GM19239 (cell line): ENCODE measurements around the gene UBTF.

Source experiments
- DNase-seq: peaks from one replicate; pipeline ENCODE4 v3.0.0; 2011; ENCODE audit warnings: low spot score; ENCODE audit not compliant: insufficient read length
- FAIRE-seq: peaks from 2 replicates; lab custom pipeline; 2011; peaks lifted over from hg19 to GRCh38; lab: Jason Lieb, UNC

Gene UBTF

DNA sequence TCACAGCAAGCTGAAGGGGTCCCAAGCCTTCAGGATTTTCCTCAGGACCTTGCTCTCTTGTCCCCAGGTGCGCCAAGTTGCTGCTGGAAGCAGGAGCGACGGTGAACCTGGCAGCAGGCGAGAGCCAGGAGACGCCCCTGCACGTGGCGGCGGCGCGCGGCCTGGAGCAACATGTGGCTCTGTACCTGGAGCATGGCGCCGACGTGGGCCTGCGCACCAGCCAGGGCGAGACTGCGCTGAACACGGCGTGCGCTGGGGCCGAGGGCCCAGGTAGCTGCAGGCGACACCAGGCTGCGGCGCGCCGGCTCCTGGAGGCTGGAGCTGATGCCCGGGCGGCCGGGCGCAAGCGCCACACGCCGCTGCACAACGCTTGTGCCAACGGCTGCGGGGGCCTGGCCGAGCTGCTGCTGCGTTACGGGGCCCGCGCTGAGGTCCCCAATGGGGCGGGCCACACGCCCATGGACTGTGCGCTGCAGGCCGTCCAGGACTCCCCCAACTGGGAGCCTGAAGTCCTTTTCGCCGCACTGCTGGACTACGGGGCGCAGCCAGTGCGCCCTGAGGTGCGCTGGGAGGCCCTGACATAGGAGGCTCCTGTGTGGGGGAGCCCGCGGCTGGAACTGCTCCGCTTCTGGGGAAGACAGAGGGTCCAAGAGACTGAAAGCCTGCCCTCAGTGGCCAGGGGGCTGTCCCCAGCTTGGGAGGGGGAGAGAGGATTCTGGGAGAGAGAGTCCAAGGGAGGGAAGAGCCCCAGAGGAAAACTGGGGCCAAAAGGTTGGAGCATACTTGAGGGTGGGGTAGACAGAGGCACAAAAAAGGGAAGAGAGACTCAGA, 42.6 kb downstream of the UBTF start:
- no peak for FAIRE-seq
- DNase-seq = no peak

DNA sequence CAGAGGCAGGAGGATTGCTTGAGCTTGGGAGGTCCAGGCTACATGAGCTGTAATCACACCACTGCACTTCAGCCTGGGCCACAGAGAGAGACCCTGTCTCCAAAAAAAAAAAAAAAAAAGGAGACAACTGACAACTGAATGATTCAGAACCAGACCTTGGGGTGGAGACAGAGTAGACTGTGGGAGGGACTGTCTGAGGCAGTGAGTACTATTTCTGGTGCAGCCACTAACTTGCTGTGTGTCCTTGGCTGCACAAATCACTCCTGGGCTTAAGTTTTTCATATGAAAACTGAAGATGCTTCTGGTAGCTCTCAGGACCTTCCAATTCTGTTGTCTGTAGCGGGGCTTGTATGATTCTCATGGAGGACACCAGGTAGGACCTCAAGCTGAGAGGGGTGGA, 43.2 kb downstream of the UBTF start:
- FAIRE-seq (no peak), DNase-seq (no peak)

DNA sequence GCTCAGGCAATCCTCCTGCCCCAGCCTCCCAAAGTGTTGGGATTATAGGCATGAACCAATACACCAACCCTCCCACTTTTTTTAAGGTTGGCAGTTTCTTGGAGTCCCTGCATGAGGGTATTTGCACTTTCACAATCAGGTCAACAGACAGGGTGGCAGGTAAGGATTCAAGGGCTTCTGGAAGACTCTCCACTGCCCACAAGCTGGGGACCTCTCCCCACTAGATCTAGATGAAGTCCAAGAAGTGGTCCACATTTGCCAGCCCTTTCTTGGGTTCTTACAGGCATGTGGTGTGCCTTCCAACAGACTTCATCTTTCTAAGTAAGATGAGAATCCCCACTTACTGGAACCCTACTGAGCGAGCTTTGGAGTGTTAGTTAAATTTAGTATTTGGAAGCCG, 45.0 kb downstream of the UBTF start:
- FAIRE-seq (no peak), DNase-seq (no peak)

DNA sequence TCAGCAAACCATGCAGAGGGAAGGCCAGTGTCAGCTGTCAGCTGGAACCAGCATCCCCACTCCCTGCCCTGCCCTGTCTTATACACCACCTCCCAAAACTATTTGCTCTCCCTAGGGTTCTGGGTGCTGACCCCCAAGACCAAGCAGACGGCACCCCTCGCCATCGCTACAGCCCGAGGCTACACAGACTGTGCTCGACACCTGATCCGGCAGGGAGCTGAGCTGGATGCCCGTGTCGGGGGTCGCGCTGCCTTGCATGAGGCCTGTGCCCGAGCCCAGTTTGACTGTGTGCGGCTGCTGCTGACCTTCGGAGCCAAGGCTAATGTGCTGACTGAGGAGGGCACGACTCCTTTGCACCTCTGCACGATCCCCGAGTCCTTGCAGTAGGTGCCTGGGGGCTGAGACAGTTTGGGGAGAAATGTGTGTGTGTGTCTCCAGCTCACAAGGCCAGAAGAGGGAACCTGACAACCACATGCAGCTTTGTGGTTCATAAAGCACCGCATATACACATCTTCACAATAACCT, 47.5 kb downstream of the UBTF start:
- no peak for FAIRE-seq
- DNase-seq = no peak

DNA sequence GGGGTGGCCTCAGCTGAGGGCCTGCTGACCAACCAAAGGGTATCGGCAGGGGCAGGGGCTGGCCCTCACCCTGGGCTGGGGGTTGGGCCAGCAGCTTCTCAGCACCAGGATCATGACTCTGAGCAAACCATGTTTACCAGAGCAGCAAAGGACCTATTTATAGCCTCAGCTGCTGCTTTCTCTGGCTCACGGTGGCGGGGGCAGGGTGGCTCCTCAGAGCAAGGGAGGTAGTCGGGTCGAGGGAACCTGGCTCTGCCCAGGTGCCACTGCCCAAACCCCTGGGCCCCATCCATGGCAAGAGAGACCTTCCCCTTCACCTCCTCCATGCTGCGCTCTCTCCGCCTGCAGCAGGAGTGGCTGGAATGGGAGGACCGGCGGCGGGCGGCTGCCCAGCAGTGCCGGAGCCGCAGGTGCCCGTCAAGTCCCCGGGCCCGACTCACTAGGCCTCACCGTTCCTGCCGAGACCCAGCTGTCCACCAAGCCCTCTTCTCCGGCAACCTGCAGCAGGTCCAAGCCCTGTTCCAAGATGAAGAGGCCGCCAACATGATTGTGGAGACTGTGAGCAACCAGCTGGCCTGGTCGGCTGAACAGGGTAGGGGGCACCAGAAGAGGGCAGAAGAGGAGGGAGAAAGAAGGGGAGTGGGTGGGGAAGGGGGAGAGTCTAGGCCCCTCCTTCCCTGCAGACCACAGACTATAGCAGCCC, 48.8 kb downstream of the UBTF start, which contains the start of gene ASB16:
TSS of gene ASB16 (plus strand) at position 206 of the 703 bp plus-strand sequence. CDS start at position 292, 86 bp downstream.
- FAIRE-seq = no peak

DNA sequence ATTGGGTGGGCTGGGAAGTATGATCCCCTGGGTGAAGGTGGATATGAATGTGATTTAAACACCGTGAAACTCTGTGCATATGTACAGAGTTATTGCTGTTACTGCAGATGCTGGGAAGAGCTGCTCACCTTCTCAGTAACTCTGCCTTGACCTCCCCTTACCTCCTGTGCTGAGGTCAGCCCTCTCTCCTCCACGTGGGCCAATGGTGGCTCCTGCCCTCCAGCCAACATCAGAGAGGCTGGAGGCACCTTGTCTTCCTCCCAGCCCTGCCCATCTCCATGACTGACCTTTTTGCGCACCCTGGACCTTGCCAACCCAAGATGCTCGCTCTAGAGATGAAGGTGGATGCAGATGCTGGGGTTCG, 49.4 kb downstream of the UBTF start:
- DNase-seq = no peak
- FAIRE-seq = no peak

More for the DNA sequence above, 48.8 kb downstream of the UBTF start, which contains the start of gene ASB16:
- DNase-seq = no peak

DNA sequence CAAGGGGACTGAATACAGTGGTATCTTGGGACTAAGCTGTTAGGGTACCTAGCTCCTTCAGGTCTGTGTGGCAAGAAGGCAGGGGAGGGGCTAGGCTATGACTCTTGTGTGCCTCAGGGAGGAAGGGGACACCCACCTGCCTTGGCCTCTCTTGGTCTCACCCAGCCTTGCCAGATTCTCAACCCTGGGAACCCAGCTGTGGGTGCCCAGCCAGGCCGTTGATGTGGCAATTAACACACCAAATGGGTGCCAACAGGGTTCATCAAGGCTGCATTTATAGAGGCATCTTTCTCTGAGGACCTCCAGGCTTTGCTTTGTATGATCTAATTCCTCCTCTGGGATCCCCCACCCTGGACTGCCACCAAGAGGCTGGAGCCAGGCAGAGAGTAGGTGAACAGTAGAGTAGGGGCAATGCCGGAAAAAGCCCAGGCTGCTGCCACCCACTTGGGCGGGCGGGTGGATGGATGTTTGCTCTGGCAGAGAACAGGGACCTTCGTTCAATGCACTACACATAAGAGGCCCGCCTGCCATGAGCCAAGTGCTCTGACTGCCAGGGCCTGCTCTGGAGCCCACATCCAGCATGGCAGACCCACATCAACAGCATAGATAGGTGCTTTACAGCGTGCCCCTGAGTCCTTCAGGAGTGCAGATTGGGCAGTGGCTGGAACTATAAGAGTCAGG, 52.2 kb downstream of the UBTF start:
- DNase-seq (no peak), FAIRE-seq (no peak)

DNA sequence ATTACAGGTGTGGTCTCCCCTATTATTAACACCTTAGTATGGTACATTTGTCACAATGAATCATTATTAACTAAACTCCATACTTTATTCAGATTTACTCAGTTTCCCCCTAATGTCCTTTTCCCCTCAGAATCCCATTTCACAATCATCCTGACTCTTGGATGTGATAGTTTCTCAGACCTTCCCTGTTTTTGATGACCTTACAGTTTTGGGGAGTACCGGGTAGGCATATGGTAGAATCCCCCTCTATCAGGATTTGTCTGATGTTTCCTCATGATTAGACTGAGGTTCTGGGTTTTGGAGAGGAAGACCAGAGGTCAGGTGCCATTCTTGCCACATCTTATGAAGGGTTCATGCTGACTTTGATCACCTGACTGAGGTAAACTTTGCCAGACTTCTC, 55.0 kb downstream of the UBTF start:
- DNase-seq (no peak), FAIRE-seq (no peak)

DNA sequence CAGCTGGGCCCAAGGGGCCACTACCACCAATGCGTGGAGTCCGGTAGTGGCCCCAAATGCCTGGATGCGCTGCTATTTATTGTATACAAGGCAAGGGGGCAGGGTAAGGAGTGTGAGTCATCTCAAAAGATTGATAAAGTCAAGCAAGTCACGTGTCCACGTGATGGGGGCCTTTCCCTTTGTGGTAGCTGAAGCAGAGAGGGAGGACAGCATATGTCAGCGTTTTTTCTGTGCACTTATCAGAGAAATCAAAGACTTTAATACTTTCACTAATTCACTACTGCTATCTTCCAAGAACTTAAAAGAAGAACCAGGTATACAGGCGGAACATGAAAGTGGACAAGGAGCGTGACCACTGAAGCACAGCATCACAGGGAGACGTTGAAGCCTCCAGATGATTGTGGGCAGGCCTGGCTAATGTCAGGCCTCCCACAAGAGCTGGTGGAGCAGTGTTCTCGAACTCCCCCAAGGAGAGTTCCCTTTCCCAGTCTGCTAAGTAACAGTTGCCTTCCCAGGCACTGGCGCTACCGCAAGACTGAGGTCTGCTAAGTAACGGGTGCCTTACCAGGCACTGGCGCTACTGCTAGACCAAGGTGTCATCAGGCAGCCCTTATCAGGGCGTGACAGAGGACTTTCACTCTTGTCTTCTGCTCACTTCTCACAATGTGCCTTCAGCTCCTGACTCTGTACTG, 59.8 kb downstream of the UBTF start:
- no peak for FAIRE-seq
- DNase-seq = no peak

DNA sequence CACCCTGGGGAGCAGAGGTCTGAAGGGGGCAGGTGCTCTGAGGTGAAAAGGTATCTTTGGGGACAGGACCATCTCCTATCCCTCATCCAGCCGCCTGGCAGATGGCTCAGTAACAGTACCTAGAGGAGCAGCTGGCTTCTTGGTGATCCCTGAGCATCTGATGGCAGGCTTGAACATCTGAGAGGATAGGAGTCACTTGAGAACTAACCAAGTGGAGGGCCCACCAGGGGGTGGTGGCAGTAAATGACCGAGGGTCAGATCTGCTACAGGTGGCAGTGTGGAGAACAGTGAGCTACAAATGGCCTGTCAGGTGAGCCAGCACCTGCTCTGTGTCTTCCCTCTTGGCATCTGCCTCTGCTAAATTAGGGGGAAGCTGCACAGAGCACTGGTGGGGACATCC, 64.0 kb downstream of the UBTF start:
- no peak for FAIRE-seq
- no peak for DNase-seq
